Effector memory CD8-positive, alpha-beta T cell (primary cell): Measurements from ENCODE around the gene NSFL1C.
A peak's percentile ranks its signal among the peaks of the same experiment; 100 is the strongest.
"Not testable (repeated sequence)": the region's sequence is repeated elsewhere in the genome, so short reads cannot be mapped to it uniquely, and the experiment has no call there.

Experiments
- ATAC-seq: fragments of 150-1000 bp; cut with Tn5 transposase; replicated peaks from 2 replicates; pipeline ENCODE4 v1.10.0; 2021; ENCODE audit warnings: mild to moderate bottlenecking, moderate library complexity
- DNase-seq, 3 experiments: peaks; one replicate each; pipeline ENCODE4 v3.0.0; 2021
- H3K27ac Mint-ChIP-seq, 2 donors: one replicate each; pipeline ENCODE4 v1.8.0; 2022; ENCODE audit warnings: mild to moderate bottlenecking in 2 of 2, mixed read lengths in 2 of 2, moderate library complexity in 2 of 2
- H3K27me3 Mint-ChIP-seq, 2 donors: one replicate each; pipeline ENCODE4 v1.8.0; 2022; ENCODE audit warnings: mixed read lengths in 2 of 2
- H3K36me3 Mint-ChIP-seq: one replicate; pipeline ENCODE4 v1.8.0; 2022; ENCODE audit warnings: mild to moderate bottlenecking, moderate library complexity, mixed read lengths; ENCODE audit not compliant: insufficient read depth
- H3K4me1 Mint-ChIP-seq, 2 donors: one replicate each; pipeline ENCODE4 v1.8.0; 2022; ENCODE audit warnings: low read depth in 2 of 2, mixed read lengths in 2 of 2
- H3K4me3 Mint-ChIP-seq, 2 donors: one replicate each; pipeline ENCODE4 v1.8.0; 2022; ENCODE audit warnings: mild to moderate bottlenecking in 2 of 2, mixed read lengths in 2 of 2, moderate library complexity in 2 of 2
- H3K9me3 Mint-ChIP-seq, 2 donors: one replicate each; pipeline ENCODE4 v1.8.0; 2022; ENCODE audit warnings: mixed read lengths in 2 of 2
- total RNA-seq, 9 experiments: gene quantifications; one replicate each; lab custom pipeline; 2026; lab: John Stamatoyannopoulos, UW

The NSFL1C gene
- 37.4 to 93.7 (median 50.2) reads per million in 9 experiments for total RNA-seq

DNA sequence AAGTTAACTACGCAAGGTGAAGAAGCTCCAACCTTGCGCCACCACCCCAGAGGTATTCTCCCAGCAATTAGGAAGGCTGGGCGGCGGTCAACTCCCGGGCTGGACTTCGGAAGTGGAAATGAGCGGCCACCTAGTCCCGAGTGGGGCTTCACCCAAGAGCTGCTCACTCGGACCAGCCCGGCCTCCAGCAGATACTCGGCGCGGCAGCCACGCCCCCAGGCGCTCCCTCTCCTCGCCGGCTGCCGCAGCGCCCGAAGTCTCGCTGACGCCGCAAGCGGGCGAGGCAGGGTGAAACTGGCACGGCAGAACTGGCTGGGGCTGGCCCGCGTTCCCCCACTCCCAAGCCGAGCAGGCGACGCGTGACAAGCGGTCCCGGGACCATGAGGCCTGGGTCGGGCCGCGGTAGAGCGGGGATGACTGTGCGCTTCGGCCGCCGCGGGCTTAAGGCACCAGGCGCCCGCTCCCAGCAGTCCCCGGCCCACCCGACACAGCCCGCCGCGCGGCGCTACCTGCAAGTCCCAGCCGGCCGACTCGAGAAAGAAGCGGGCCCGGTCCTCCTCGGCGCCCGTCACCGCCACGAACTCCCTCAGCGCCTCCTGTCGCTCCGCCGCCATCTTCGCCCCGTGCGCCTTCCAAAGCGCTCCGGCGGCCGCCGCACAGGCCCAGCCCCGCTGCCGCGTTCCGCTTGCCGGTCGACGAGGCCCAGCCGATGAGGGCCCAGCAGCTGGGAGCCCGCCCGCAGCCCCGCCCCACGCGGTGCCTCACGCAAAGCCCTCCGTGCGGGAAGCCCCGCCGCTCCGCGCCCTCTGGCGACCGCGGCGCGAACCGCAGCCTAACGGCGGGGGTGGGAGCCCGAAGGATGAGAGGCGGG, at the start of gene NSFL1C:
Gene NSFL1C (minus strand): TSS at position 639 of the 871 bp plus-strand sequence. CDS start 25 bp downstream, at position 614.
- H3K36me3 Mint-ChIP-seq, result peaks cover 5% of the 10 kb centered on the region
- peaks cover 25 to 26% of the 10 kb centered on the region in 2 donors for H3K4me1 Mint-ChIP-seq
- DNase-seq (peak; percentile 98 to 99 (median 99)), ATAC-seq (peak; percentile 95)
- H3K27ac Mint-ChIP-seq, result peak within 1 kb of the TSS; percentile 84 to 90
- H3K4me3 Mint-ChIP-seq, result peak within 1 kb of the TSS; percentile 83
- peaks cover 7 to 23% of the 10 kb centered on the region in 2 donors for H3K27me3 Mint-ChIP-seq
- H3K9me3 Mint-ChIP-seq, result no peaks in the 10 kb centered on the region

DNA sequence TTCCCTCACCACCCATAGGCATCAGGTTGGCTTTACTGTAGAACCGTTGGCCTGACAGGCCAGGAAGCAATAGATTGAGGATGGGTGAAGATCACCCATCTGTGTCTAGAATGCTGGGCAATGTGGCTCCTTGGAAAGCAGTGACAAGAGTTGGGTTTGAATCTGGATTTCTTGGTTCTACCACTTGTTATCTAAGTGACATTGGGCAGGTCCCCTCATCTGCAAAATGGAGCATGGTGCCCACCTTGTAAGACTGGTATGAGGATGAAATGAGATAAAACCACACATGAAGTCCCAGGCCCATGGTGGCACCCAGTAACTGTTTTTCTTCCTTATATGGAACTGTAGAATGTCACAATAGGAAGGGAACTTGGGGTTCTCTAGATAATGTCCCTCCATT, 47.2 kb upstream of the NSFL1C start:
- Mint-ChIP-seq H3K4me3 (no peak overlapping the region), H3K27me3 (peaks cover 30 to 63% of the 10 kb centered on the region in 2 donors), H3K36me3 (no peaks in the 10 kb centered on the region), H3K27ac (no peak overlapping the region), H3K9me3 (no peaks in the 10 kb centered on the region), H3K4me1 (no peaks in the 10 kb centered on the region)
- ATAC-seq, result no peak
- DNase-seq, result no peak

DNA sequence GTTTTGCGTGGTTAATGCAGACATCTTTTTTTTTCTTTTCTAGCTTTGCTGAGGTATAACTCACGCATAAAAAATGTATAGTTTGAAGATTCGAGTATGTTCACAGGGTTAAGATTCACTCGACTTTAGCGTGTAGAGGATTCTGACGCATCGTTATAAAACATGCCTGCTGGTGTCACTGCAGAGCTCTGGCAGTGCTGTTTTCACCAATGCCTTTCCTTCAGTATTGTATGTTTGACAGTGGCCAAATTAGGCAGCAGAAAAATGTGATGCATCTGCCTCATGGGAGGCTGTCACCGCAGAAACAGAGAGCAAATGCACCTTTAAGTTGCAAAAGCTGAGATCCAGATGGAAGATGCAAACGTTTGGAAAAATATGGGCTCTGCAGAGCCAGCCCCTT, 42.6 kb upstream of the NSFL1C start:
- peak in 1 of 3 experiments; percentile 11 for DNase-seq
- H3K27me3 Mint-ChIP-seq, result peaks cover 33 to 76% of the 10 kb centered on the region in 2 donors
- no peaks in the 10 kb centered on the region for H3K36me3 Mint-ChIP-seq
- H3K9me3 Mint-ChIP-seq, result no peaks in the 10 kb centered on the region
- H3K4me3 Mint-ChIP-seq, result no peak overlapping the region
- no peak for ATAC-seq
- H3K4me1 Mint-ChIP-seq, result no peaks in the 10 kb centered on the region
- H3K27ac Mint-ChIP-seq, result no peak overlapping the region

DNA sequence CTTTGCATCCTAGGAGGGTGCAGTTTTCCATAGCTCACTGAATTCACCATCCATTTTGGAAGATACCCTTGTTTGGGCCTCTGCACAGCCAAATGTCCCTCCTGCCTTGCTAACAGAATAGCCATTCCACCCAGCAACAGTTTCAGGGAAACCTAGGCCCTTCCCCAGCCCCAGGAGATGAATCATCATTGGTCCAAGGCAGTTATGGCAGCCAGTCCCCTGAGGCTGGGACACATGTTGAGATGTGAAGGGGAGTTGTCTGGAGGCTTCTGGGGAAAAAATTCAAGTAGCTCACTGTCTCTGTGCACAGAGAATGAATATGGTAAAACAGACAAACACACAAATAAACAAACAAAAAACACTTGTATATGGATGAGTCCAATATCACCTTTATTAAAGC, 41.9 kb upstream of the NSFL1C start:
- Mint-ChIP-seq H3K27ac (no peak overlapping the region), H3K4me3 (no peak overlapping the region), H3K27me3 (peaks cover 35 to 80% of the 10 kb centered on the region in 2 donors), H3K9me3 (no peaks in the 10 kb centered on the region), H3K4me1 (peaks cover 0 to 3% of the 10 kb centered on the region in 2 donors), H3K36me3 (no peaks in the 10 kb centered on the region)
- DNase-seq, result no peak
- no peak for ATAC-seq

DNA sequence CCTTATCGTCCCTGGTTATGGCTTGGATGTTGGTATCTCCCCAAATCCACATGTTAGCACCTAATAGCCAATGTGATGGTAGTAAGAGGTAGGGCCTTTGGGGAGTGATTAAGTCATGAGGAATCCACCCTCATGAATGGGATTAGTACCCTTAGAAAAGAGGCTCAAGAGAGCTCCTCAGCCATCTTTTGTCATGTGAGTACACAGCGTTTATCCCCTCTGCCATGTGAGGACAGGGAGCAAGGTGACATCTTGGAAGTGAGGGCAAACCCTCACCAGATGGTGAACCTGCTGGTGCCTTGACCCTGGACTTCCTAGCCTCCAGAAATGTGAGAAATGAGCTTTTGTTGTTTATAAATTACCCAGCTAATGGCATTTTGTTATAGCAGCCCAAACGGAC, 40.6 kb upstream of the NSFL1C start:
- Mint-ChIP-seq H3K9me3 (no peaks in the 10 kb centered on the region), H3K27ac (no peak overlapping the region), H3K4me3 (no peak overlapping the region), H3K36me3 (no peaks in the 10 kb centered on the region), H3K4me1 (peaks cover 2 to 6% of the 10 kb centered on the region in 2 donors), H3K27me3 (peaks cover 41 to 86% of the 10 kb centered on the region in 2 donors)
- no peak for DNase-seq
- no peak for ATAC-seq

DNA sequence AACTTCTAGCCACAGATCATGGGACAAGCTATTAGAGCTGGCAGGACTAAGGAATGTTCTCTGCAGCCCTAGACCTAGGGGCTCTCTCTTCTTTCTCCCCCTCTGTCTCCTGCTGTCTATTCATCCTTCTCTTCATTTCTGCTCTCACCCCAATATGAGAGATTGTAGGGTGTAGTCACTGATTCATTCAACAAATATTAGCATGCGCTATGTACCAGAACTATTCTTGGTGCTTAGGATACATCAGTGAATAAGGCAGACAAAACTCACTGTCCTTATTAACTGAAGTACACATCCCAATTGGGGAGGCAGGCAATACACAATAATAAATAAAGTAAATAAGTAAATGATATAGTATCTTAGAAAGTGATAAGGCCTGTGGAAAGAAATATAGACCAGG, 39.2 kb upstream of the NSFL1C start:
- Mint-ChIP-seq H3K36me3 (no peaks in the 10 kb centered on the region), H3K9me3 (no peaks in the 10 kb centered on the region), H3K4me3 (no peak overlapping the region), H3K4me1 (peaks cover 2 to 6% of the 10 kb centered on the region in 2 donors), H3K27ac (no peak overlapping the region), H3K27me3 (peaks cover 38 to 79% of the 10 kb centered on the region in 2 donors)
- ATAC-seq (no peak), DNase-seq (no peak)

DNA sequence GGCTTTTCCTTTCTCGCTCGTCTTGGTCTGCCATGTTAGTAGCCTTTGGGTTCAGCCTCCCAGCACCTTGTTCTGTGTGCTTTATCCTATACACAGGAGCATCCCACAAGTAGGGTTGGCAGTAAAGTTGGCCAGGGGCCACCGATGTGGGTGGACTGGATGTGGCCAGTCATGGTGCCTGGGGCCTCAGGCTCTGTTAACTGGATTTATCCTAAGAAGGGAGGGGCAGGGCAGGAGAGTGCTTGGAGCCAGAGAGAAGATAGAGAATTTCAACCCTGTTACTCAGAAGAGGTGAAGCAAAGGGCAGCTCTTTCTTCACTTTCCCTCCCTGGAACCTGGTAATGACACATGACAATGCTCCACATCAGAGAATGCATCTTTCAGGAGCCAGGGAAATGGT, 38.7 kb upstream of the NSFL1C start:
- Mint-ChIP-seq H3K36me3 (no peaks in the 10 kb centered on the region), H3K27ac (no peak overlapping the region), H3K4me1 (peaks cover 2 to 6% of the 10 kb centered on the region in 2 donors), H3K9me3 (no peaks in the 10 kb centered on the region), H3K4me3 (no peak overlapping the region), H3K27me3 (peaks cover 41 to 81% of the 10 kb centered on the region in 2 donors)
- no peak for DNase-seq
- no peak for ATAC-seq

DNA sequence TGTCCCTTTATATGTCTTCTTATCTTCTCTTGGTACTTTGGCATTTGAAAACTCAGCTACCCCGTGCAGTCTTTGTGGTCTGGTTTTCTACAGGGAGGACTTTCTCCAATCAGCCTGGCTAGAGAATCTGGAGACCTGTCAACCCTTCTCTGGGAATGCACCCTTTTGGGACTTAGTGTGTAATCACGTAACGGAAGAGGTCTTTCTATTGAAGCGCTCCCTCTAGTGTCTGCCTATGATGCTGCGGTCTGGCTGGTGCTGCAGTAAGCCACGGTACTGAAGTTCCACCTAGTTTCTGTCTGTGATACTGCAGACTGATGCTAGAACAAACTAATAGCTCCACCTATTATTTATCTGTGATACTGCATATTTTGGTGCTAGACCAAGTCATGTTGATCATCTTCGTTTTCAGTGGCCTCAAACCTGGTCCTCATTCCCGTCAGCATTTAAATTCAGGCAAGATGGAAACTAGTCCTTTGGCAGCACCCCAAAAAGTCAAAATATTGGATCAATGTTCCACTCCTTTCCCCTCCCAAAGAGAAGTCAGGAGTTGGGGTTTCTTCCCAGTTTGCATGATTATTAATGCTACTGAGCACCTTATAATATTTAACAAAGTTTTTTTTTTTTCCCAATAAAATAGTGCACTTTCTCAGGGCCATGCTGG, 37.0 kb upstream of the NSFL1C start:
- peaks cover 54 to 84% of the 10 kb centered on the region in 2 donors for H3K27me3 Mint-ChIP-seq
- peaks cover 2 to 6% of the 10 kb centered on the region in 2 donors for H3K4me1 Mint-ChIP-seq
- ATAC-seq, result peak; percentile 100
- no peaks in the 10 kb centered on the region for H3K36me3 Mint-ChIP-seq
- H3K4me3 Mint-ChIP-seq, result no peak overlapping the region
- DNase-seq, result peak; percentile 64 to 80 (median 65)
- H3K27ac Mint-ChIP-seq, result no peak overlapping the region
- no peaks in the 10 kb centered on the region for H3K9me3 Mint-ChIP-seq

DNA sequence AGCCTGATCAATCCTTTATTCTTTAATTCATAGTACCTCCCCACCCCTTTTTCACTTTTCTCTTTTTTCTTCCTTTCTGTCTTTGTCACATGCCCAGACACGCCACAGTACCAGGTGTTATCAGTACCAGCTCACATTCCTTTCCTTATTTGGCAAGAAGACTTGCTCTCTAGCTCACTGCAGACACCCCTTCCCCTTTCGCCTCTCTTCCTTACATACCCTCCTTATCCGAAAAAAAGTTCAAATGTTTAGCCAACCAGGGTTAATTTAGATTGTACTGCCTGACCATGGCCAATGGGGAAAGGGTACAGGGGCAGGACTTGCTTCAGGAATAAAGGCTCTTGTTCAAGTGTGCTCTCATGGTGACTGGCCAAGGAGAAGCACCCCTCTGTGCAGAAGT, 33.8 kb upstream of the NSFL1C start:
- Mint-ChIP-seq H3K4me1 (peaks cover 2 to 6% of the 10 kb centered on the region in 2 donors), H3K27ac (no peak overlapping the region), H3K4me3 (no peak overlapping the region), H3K27me3 (peaks cover 72 to 87% of the 10 kb centered on the region in 2 donors), H3K36me3 (no peaks in the 10 kb centered on the region), H3K9me3 (no peaks in the 10 kb centered on the region)
- DNase-seq, result no peak
- ATAC-seq, result no peak

DNA sequence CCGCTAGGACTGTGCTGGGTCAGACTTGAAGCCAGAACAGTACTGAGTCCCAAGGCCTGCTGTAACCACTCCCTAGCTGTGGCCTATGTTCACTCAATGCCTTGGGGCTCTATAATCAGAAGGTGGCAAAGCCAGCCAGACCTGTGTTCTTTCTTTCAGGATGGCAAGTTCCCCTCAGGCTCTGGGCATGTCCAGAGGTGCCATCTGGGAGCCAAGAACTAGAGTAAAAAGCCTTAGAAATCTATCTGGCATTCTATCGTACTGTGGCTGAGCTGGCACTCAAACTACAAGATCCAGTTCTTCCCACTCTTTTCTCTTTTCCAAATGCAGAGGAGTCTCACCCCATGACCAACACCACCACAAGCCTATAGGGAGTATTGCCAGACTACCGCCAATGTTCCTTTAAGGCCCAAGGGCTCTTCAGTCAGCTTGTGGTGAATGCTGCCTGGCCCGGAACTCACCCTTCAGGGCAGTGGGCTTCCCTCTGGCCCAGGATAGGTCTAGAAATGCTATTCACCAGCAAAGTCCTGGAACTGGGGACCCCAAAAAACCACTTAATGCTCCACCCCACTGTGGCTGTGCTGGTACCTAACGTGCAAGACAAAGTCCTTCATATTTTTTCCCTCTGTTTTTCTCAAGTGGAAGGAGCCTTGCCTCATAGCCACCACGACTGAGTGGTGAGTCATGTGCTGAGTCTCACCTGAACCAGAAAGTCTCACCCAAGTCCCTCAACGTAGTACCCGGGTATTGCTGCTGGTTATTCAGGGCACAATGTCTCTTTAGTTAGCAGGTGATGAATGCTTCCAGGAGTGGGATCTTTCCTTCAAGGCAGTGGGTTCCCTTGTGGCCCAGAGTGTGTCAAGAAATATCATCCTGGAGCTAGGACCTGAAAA, 33.1 kb upstream of the NSFL1C start:
- Mint-ChIP-seq H3K27me3 (peaks cover 79 to 80% of the 10 kb centered on the region in 2 donors), H3K27ac (no peak overlapping the region), H3K4me1 (peaks cover 3 to 6% of the 10 kb centered on the region in 2 donors), H3K36me3 (no peaks in the 10 kb centered on the region), H3K9me3 (no peaks in the 10 kb centered on the region), H3K4me3 (no peak overlapping the region)
- DNase-seq (no peak), ATAC-seq (no peak)

DNA sequence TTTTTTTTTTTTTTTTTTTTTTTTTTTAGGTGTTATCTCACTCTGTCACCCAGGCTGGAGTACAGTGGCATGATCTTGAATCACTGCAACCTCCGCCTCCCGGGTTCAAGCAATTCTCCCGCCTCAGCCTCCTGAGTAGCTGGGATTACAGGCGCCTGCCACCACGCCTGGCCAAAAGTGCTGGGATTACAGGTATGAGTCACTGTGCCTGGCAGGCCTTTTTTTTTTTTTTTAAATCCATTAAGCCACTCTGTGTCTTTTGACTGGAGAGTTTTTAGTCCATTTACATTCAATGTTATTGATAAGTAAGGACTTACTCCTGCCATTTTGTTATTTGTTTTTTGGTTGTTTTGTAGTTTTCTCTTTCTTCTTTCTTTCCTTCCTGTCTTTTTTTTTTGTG, 30.7 kb upstream of the NSFL1C start:
- not testable (repeated sequence) for H3K4me3 Mint-ChIP-seq, H3K9me3 Mint-ChIP-seq, H3K4me1 Mint-ChIP-seq, H3K36me3 Mint-ChIP-seq, ATAC-seq, H3K27ac Mint-ChIP-seq, DNase-seq
- peaks cover 70 to 77% of the 10 kb centered on the region in 2 donors for H3K27me3 Mint-ChIP-seq

DNA sequence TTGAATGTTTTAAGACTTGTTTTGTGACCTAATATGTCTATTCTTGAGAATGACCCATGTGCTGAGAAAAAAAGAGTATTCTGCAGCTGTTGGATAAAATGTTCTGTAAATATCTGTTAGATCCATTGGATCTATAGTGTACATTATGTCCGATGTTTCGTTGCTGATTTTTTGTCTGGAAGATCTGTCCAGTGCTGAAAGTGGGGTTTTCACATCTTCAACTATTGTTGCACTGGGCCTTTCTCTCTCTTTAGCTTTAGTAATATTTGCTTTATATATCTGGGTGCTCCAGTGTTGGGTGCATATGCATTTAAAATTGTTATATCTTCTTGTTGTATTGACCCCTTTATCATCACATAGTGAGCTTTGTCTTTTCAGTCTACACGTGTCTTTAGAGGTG, 30.3 kb upstream of the NSFL1C start:
- Mint-ChIP-seq H3K4me3 (no peak overlapping the region), H3K36me3 (no peaks in the 10 kb centered on the region), H3K27ac (no peak overlapping the region), H3K9me3 (no peaks in the 10 kb centered on the region), H3K4me1 (peaks cover 0 to 2% of the 10 kb centered on the region in 2 donors), H3K27me3 (peaks cover 69 to 73% of the 10 kb centered on the region in 2 donors)
- no peak for ATAC-seq
- DNase-seq, result no peak

DNA sequence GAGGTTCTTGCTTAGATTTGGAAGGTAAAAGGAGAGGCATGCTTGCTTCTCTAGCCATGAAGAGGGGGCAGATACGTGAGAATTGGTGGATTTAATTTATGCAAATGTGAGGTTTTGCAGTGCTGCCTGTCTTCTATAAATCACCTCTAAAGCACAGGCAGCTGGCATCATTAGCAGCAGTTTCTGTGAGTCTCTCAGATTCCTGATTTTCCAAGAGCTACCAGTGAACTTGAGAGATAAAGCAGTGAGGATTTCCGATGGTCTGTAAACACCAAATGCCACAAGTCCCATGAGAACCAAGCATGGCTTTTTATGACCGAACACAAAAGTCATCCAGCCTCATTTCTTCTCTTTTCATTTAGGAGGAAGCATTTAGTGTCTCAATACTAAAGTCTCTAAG, 27.8 kb upstream of the NSFL1C start:
- Mint-ChIP-seq H3K4me1 (peaks cover 0 to 2% of the 10 kb centered on the region in 2 donors), H3K27me3 (peaks cover 72% of the 10 kb centered on the region in 2 donors), H3K27ac (no peak overlapping the region), H3K9me3 (no peaks in the 10 kb centered on the region), H3K4me3 (no peak overlapping the region), H3K36me3 (no peaks in the 10 kb centered on the region)
- DNase-seq (no peak), ATAC-seq (no peak)
